NCI-H2029 treated with DMSO at 0.1 percent for 48 hours (cell line): ENCODE results near the gene PRR13.
"Not testable (repeated sequence)": the region's sequence is repeated elsewhere in the genome, so short reads cannot be mapped to it uniquely, and the experiment has no call there.

Source experiments
- DNase-seq: peaks from one replicate; lab custom pipeline; 2025; lab: John Stamatoyannopoulos, UW

The PRR13 gene

GRCh38 chr12:53441040-53441833, at the start of gene PRR13:
Gene PRR13, plus strand, starts transcription at chr12:53441734. Its CDS starts 981 bp downstream, at chr12:53442715.
- peak; percentile 98 for DNase-seq

GRCh38 chr12:53399896-53400295, 41.6 kb upstream of the PRR13 start:
- DNase-seq = no peak

GRCh38 chr12:53402351-53402750, 39.2 kb upstream of the PRR13 start:
- not testable (repeated sequence) for DNase-seq

GRCh38 chr12:53402871-53403270, 38.7 kb upstream of the PRR13 start:
- no peak for DNase-seq

GRCh38 chr12:53410951-53411350, 30.6 kb upstream of the PRR13 start:
- DNase-seq = no peak

- DNase-seq = no peak
Measured at GRCh38 chr12:53413485-53414204, 27.9 kb upstream of the PRR13 start.

- no peak for DNase-seq
Measured at GRCh38 chr12:53414756-53415417, 26.6 kb upstream of the PRR13 start.

- DNase-seq = not testable (repeated sequence)
Measured at GRCh38 chr12:53415752-53416389, 25.7 kb upstream of the PRR13 start.

- DNase-seq = not testable (repeated sequence)
Measured at GRCh38 chr12:53417291-53417816, 24.2 kb upstream of the PRR13 start.

- no peak for DNase-seq
Measured at GRCh38 chr12:53418221-53418620, 23.3 kb upstream of the PRR13 start.

- no peak for DNase-seq
Measured at GRCh38 chr12:53419756-53420155, 21.8 kb upstream of the PRR13 start.

- not testable (repeated sequence) for DNase-seq
Measured at GRCh38 chr12:53422247-53422646, 19.3 kb upstream of the PRR13 start.

GRCh38 chr12:53423597-53423996, 17.9 kb upstream of the PRR13 start, which contains the start of gene AMHR2:
Gene AMHR2, plus strand, starts transcription at chr12:53423855. Its CDS starts 80 bp downstream, at chr12:53423935.
- no peak for DNase-seq

- no peak for DNase-seq
Measured at GRCh38 chr12:53424626-53425514, 16.7 kb upstream of the PRR13 start.

- DNase-seq = no peak
Measured at GRCh38 chr12:53425515-53426150, 15.9 kb upstream of the PRR13 start.

- DNase-seq = no peak
Measured at GRCh38 chr12:53427905-53428594, 13.5 kb upstream of the PRR13 start.

GRCh38 chr12:53428741-53429140, 12.8 kb upstream of the PRR13 start:
- no peak for DNase-seq

- DNase-seq = no peak
Measured at GRCh38 chr12:53430116-53430515, 11.4 kb upstream of the PRR13 start.

GRCh38 chr12:53431187-53431586, 10.3 kb upstream of the PRR13 start:
- no peak for DNase-seq

- not testable (repeated sequence) for DNase-seq
Measured at GRCh38 chr12:53435326-53435725, 6.2 kb upstream of the PRR13 start.
